Measurements from ENCODE around the gene FAM3D.

DNA sequence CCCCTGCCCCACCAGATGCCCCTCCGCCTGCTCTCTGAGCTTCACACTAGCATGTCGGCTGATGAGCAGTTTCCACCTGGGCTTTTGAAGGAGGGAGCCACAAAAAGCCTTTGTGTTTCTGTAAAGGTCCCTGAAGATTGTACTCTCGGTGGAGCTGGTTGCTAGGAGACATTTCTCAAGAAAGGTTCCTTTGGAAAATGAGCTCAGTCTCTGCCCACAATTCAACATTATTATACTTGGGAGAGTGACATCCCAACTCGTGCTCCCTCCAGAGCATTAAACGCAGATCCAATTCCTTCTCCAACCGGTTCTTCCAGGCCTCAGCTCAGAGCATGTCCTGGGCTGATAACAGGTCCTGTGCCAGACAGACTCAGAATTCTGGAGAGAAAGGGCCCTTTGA is 62.5 kb downstream of the FAM3D start:
- TF ChIP-seq, protein P1, sequence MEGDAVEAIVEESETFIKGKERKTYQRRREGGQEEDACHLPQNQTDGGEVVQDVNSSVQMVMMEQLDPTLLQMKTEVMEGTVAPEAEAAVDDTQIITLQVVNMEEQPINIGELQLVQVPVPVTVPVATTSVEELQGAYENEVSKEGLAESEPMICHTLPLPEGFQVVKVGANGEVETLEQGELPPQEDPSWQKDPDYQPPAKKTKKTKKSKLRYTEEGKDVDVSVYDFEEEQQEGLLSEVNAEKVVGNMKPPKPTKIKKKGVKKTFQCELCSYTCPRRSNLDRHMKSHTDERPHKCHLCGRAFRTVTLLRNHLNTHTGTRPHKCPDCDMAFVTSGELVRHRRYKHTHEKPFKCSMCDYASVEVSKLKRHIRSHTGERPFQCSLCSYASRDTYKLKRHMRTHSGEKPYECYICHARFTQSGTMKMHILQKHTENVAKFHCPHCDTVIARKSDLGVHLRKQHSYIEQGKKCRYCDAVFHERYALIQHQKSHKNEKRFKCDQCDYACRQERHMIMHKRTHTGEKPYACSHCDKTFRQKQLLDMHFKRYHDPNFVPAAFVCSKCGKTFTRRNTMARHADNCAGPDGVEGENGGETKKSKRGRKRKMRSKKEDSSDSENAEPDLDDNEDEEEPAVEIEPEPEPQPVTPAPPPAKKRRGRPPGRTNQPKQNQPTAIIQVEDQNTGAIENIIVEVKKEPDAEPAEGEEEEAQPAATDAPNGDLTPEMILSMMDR (IDR thresholded peaks at IDR 0.05; ENCODE audit: low read depth, low read length): no peak
- TF ChIP-seq EZH2phosphoT487 (IDR thresholded peaks at IDR 0.05; ENCODE audit: low read depth): no peak

Data from OCI-LY3 (cell line).